ENCODE measurements around the gene LDB3. TPM values are rescaled to one million over a fixed set of nuclear protein-coding genes. Genes with fewer than 3 reads are reported as not detected.

LDB3 gene
- total RNA-seq, 3 donors from 2014 or later = 0.96 to 22.7 (median 3.2) TPM

- Histone ChIP-seq H3K4me3 (no peak overlapping the region), H3K9me3 (no peaks in the 10 kb centered on the region), H3K36me3 (ENCODE audit: low read depth) (no peaks in the 10 kb centered on the region), H3K4me1 (ENCODE audit: low read depth) (no peaks in the 10 kb centered on the region)
- peak in 1 of 3 donors; percentile 14 for DNase-seq
- TF ChIP-seq CTCF (IDR thresholded peaks at IDR 0.05) = no peak
- ATAC-seq = no peak
- intact Hi-C loops (cut with DNase I, micrococcal nuclease) = no loop called here
Observed at GRCh38 chr10:86659161-86659691, 9.1 kb upstream of the LDB3 start.

GRCh38 chr10:86659721-86660453 lies 8.4 kb upstream of the LDB3 start:
- H3K9me3 ChIP-seq = no peaks in the 10 kb centered on the region
- H3K36me3 ChIP-seq (ENCODE audit: low read depth) = no peaks in the 10 kb centered on the region
- no peak overlapping the region for H3K4me3 ChIP-seq
- DNase-seq (peak in 1 of 3 donors; percentile 13), ATAC-seq (no peak)
- intact Hi-C loops (cut with DNase I, micrococcal nuclease) = no loop called here
- no peaks in the 10 kb centered on the region for H3K4me1 ChIP-seq (ENCODE audit: low read depth)
- no peak for TF ChIP-seq CTCF (IDR thresholded peaks at IDR 0.05)

GRCh38 chr10:86661161-86662025 lies 6.9 kb upstream of the LDB3 start:
- peak in 2 of 3 donors; percentile 23 to 36 for DNase-seq
- intact Hi-C loops (cut with DNase I, micrococcal nuclease) = no loop called here

GRCh38 chr10:86662186-86663045 lies 5.9 kb upstream of the LDB3 start:
- H3K9me3 ChIP-seq = no peaks in the 10 kb centered on the region
- DNase-seq (peak in 1 of 3 donors; percentile 6), ATAC-seq (no peak)
- H3K4me3 ChIP-seq = no peak overlapping the region
- no peaks in the 10 kb centered on the region for H3K36me3 ChIP-seq (ENCODE audit: low read depth)
- intact Hi-C loops (cut with DNase I, micrococcal nuclease) = no loop called here
- no peaks in the 10 kb centered on the region for H3K4me1 ChIP-seq (ENCODE audit: low read depth)
- TF ChIP-seq CTCF (IDR thresholded peaks at IDR 0.05) = no peak

More at GRCh38 chr10:86661161-86662025, 6.9 kb upstream of the LDB3 start:
- no peak for ATAC-seq
- Histone ChIP-seq H3K36me3 (ENCODE audit: low read depth) (no peaks in the 10 kb centered on the region), H3K4me1 (ENCODE audit: low read depth) (no peaks in the 10 kb centered on the region), H3K9me3 (no peaks in the 10 kb centered on the region), H3K4me3 (no peak overlapping the region)
- no peak for TF ChIP-seq CTCF (IDR thresholded peaks at IDR 0.05)

GRCh38 chr10:86663046-86663345 lies 5.3 kb upstream of the LDB3 start:
- intact Hi-C loops (cut with DNase I, micrococcal nuclease) = no loop called here
- Histone ChIP-seq H3K4me3 (no peak overlapping the region), H3K9me3 (no peaks in the 10 kb centered on the region), H3K4me1 (ENCODE audit: low read depth) (no peaks in the 10 kb centered on the region), H3K36me3 (ENCODE audit: low read depth) (no peaks in the 10 kb centered on the region)
- DNase-seq (peak in 1 of 3 donors; percentile 11), ATAC-seq (no peak)
- no peak for TF ChIP-seq CTCF (IDR thresholded peaks at IDR 0.05)
